ENCODE results near the gene INTS1. TPM values are rescaled to one million over a fixed set of nuclear protein-coding genes. Genes with fewer than 3 reads are reported as not detected.

INTS1 gene
- total RNA-seq, 1 donor from 2014 or later: 109 TPM

DNA sequence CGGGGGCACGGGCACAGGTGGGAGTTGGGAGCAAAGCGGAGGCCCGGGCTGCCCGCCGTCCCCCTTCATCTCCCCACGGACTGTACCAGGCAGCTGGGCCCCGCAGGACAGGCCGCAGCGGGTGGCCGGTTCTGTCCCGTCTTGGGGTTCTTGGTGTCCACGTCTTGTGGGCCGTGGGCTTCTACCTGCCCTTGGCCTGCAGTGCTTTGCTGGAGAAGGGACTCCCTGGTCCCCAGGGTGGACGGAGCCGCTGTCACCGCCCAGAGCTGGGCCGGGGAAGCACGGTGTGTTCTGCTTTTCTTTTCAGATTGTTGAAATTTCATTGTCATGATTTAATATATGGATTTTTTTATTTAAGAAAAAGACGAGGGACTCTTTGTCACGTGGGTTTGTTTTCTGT, 38.1 kb upstream of the INTS1 start:
- H3K36me3 Mint-ChIP-seq (ENCODE audit: low read depth, unreplicated experiment): no peaks in the 10 kb centered on the region
- no peaks in the 10 kb centered on the region for H3K9me3 Mint-ChIP-seq (ENCODE audit: unreplicated experiment)
- H3K27ac Mint-ChIP-seq (ENCODE audit: unreplicated experiment): no peak overlapping the region
- no peak for DNase-seq (ENCODE audit: low spot score)
- H3K4me3 Mint-ChIP-seq (ENCODE audit: unreplicated experiment): no peak overlapping the region
- peaks cover 4% of the 10 kb centered on the region for H3K27me3 Mint-ChIP-seq (ENCODE audit: unreplicated experiment)
- no peaks in the 10 kb centered on the region for H3K4me1 Mint-ChIP-seq (ENCODE audit: unreplicated experiment)
- TF ChIP-seq, protein P1, sequence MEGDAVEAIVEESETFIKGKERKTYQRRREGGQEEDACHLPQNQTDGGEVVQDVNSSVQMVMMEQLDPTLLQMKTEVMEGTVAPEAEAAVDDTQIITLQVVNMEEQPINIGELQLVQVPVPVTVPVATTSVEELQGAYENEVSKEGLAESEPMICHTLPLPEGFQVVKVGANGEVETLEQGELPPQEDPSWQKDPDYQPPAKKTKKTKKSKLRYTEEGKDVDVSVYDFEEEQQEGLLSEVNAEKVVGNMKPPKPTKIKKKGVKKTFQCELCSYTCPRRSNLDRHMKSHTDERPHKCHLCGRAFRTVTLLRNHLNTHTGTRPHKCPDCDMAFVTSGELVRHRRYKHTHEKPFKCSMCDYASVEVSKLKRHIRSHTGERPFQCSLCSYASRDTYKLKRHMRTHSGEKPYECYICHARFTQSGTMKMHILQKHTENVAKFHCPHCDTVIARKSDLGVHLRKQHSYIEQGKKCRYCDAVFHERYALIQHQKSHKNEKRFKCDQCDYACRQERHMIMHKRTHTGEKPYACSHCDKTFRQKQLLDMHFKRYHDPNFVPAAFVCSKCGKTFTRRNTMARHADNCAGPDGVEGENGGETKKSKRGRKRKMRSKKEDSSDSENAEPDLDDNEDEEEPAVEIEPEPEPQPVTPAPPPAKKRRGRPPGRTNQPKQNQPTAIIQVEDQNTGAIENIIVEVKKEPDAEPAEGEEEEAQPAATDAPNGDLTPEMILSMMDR (IDR thresholded peaks at IDR 0.05; ENCODE audit: unreplicated experiment): no peak

DNA sequence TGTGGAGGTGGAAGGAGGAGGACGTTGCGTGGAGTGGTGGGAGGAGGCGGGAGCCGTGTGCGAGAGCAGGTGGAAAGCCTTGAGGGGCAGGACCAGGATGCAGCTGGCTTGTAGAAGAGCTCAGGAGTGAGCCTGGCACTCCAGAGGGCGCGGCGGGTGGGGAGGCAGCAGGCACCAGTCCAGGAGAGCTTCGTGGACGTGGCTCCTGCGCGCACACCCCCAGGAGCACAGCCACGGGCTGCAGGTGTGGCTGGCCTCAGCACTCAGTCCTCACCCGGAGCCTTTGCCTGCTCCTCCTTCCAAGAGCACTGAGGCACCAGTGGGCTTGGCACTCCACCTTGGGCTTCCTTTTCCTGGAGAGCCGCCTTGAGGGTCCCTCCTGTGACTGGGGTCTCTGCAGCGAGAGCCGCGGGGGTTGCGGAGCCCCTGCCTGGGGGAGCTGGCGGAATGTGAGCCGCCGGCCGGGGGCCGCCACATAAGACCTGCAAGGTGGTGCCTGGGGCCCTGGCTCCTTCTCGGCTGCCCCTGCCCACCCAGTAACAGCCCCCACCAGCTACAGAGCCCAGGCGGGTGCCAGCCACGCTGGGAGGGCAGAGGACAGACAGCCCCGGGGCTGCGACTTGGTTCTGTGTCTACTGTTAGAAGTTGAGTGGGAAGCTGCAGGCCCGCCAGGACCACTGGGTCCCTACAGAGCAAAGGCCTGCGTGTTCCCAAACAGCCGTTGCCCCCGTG, 37.4 kb upstream of the INTS1 start:
- no peak overlapping the region for H3K4me3 Mint-ChIP-seq (ENCODE audit: unreplicated experiment)
- H3K27me3 Mint-ChIP-seq (ENCODE audit: unreplicated experiment): peaks cover 4% of the 10 kb centered on the region
- no peaks in the 10 kb centered on the region for H3K9me3 Mint-ChIP-seq (ENCODE audit: unreplicated experiment)
- DNase-seq (ENCODE audit: low spot score): no peak
- H3K36me3 Mint-ChIP-seq (ENCODE audit: low read depth, unreplicated experiment): no peaks in the 10 kb centered on the region
- no peak overlapping the region for H3K27ac Mint-ChIP-seq (ENCODE audit: unreplicated experiment)
- no peaks in the 10 kb centered on the region for H3K4me1 Mint-ChIP-seq (ENCODE audit: unreplicated experiment)
- TF ChIP-seq, protein P1 (IDR thresholded peaks at IDR 0.05; ENCODE audit: unreplicated experiment): no peak

DNA sequence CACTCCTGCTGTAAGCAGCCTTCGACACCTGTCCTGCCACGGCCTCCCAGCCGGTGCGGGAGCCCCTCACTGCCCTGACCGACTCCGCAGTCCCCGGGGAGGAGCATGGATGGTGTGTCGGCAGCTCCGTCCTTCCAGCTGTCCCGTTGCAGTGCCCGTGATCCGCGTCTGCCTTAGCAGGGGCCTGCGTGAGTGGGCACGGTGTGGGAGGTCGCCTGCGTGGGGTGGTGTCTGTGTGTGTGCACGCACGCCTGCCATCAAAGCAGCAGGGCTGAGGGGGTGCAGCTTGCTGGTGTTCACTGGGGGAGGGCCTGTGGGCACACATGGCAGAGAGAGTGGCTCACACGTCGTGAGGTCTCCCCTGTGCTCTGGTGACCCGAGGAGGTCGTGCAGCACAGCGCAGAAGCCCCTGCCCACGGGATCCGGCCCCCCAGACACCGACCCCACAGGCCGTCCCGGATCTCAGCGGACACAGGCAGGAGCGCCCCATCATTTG, 36.6 kb upstream of the INTS1 start:
- H3K27me3 Mint-ChIP-seq (ENCODE audit: unreplicated experiment): peaks cover 5% of the 10 kb centered on the region
- no peak for DNase-seq (ENCODE audit: low spot score)
- no peaks in the 10 kb centered on the region for H3K36me3 Mint-ChIP-seq (ENCODE audit: low read depth, unreplicated experiment)
- H3K4me3 Mint-ChIP-seq (ENCODE audit: unreplicated experiment): no peak overlapping the region
- H3K27ac Mint-ChIP-seq (ENCODE audit: unreplicated experiment): no peak overlapping the region
- TF ChIP-seq, protein P1 (IDR thresholded peaks at IDR 0.05; ENCODE audit: unreplicated experiment): no peak
- peaks cover 2% of the 10 kb centered on the region for H3K4me1 Mint-ChIP-seq (ENCODE audit: unreplicated experiment)
- no peaks in the 10 kb centered on the region for H3K9me3 Mint-ChIP-seq (ENCODE audit: unreplicated experiment)

DNA sequence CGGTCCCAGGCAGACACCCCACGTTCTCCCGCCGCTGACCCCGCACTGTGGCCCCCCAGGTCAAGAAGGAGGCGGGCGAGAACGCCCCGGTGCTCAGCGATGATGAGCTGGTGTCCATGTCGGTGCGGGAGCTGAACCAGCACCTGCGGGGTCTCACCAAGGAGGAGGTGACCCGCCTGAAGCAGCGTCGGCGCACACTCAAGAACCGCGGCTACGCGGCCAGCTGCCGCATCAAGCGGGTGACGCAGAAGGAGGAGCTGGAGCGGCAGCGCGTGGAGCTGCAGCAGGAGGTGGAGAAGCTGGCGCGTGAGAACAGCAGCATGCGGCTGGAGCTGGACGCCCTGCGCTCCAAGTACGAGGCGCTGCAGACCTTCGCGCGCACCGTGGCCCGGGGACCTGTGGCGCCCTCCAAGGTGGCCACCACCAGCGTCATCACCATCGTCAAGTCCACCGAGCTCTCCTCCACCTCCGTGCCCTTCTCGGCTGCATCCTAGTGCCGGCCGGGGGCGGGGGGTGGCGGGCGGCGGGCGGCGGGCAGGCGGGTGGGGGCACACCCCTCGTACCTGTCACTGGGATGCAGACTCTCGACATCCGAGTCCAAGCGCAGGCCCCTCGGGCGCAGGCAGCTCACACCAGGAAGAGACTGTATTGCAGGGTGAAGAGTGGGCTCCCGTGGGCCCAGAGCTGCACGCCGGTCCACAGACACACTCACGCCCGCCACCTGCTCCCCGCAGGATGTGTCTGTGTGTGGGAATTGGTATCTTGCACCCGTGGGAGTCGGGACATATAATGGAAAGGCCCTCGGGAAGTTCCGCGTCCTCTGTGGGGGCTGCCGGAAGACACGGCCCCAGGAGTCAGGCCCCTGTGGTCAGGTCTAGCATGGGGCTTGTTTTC, 35.9 kb upstream of the INTS1 start:
- peaks cover 2% of the 10 kb centered on the region for H3K4me1 Mint-ChIP-seq (ENCODE audit: unreplicated experiment)
- H3K4me3 Mint-ChIP-seq (ENCODE audit: unreplicated experiment): no peak overlapping the region
- no peak overlapping the region for H3K27ac Mint-ChIP-seq (ENCODE audit: unreplicated experiment)
- no peak for DNase-seq (ENCODE audit: low spot score)
- H3K36me3 Mint-ChIP-seq (ENCODE audit: low read depth, unreplicated experiment): no peaks in the 10 kb centered on the region
- no peaks in the 10 kb centered on the region for H3K9me3 Mint-ChIP-seq (ENCODE audit: unreplicated experiment)
- TF ChIP-seq, protein P1 (IDR thresholded peaks at IDR 0.05; ENCODE audit: unreplicated experiment): no peak
- peaks cover 5% of the 10 kb centered on the region for H3K27me3 Mint-ChIP-seq (ENCODE audit: unreplicated experiment)

Measured in endothelial cell (in vitro differentiated cells).